Measurements from ENCODE around the gene SEMA4D. TPM values are rescaled to one million over a fixed set of nuclear protein-coding genes. Genes with fewer than 3 reads are reported as not detected.

SEMA4D gene
- total RNA-seq, 1 donor = 53.9 TPM

DNA sequence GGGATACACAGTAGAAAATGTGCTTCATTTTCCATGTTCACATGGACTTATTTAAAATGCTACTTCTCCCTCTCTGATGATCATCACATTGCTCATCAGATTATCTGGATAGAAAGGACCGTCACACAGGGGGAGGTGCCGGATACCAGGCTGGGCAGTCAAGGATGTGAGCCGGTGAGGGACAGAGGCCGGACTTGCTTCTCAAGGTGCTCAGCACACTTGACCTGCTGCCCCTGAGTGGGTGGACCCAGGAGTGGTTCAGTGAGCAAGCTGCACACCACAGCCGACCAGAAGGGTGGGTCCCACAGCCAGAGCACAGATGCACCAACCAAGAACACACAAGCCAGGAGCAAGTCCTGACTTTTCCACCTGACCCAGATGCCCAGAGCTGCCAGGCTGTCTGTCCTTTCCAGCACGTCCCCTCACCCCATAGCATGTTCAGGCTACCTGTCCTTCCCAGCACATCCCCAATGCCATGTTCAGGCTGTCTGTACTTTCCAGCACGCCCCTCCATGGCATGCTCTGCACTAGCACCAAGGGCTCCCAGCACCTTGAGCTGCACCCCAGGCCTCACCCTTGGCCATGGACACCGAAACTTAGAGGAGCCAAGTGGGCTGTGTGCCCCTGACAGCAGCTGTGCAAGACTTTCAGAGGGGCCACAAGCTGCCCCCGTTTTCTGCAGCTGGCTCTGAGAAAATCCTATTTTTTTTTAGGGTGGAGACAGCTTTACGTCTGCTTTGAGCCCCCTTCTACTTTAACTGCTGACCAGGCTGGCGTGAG, 101.8 kb downstream of the SEMA4D start:
- DNase-seq (ENCODE audit: low read depth in 2 of 3, low spot score in 2 of 3) = no peak

DNA sequence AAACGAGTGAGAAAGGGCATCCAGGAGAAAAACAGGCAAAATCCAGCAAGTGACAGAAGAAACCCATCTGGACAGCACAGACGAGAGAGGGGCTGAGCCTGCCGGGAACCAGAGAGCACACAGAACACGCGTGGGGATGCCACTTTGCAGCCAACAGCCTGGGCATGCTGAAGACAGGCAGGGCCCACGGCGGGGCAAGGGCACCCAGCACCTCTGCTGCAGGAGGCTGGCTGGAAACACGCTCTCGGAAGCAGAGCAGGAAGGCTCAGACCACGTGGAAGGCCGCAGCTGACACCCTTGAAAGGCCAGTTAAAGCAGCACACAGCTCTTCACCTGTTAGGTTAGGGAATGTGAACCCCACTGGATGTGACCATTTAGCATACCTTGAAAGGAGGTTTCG, 103.5 kb downstream of the SEMA4D start:
- no peak for DNase-seq (ENCODE audit: low read depth in 2 of 3, low spot score in 2 of 3)

DNA sequence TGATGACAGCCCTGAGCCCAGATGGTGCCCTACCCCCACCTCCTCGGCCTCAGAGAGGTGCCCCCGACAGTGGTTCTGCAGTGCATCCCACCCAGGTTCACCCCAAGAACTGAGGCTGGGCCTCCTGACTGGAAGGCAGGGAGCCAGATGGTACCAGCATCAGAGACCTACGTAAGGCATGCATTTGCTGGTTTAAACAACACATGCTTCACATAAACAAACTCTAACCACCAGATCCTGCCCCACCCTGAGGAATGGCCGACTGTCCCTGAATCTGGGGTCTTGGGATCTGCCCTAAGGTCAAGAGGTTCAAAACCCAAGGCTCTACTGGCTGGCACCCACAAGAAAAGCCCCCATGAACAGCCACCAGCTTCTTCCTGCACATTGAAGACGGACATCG, 106.3 kb downstream of the SEMA4D start:
- no peak for DNase-seq (ENCODE audit: low read depth in 2 of 3, low spot score in 2 of 3)

DNA sequence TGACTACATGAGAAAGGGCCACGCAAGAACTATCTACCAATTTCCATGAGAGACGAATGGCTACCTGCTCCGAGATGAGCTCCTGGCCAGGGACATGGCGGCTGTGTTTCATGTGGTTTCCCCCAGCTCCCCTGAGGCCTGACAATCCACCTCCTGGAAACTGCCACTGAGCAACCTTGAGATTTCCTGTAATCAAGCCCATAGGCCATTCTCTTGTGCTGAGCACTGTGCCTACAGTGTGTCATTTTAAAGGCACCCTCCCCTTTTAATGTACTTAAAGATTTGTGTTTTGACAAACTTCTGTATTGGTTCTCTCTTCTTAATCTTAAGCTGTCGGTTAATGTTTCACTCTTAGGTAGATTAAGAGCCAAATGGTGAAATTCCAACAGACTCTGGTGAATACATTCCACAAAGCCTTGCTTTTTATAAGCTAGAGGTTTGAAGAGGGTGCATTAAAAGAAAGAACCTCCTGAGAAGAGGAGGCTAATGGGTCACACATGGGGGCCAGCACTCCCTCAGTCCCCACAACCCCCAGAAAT, 107.3 kb downstream of the SEMA4D start:
- no peak for DNase-seq (ENCODE audit: low read depth in 2 of 3, low spot score in 2 of 3)

GRCh38 chr9:89390068-89390555, 107.8 kb downstream of the SEMA4D start:
- DNase-seq (ENCODE audit: low read depth in 2 of 3, low spot score in 2 of 3) = no peak

GRCh38 chr9:89388868-89389177, 109.1 kb downstream of the SEMA4D start:
- DNase-seq (ENCODE audit: low read depth in 2 of 3, low spot score in 2 of 3) = no peak

- DNase-seq (ENCODE audit: low read depth in 2 of 3, low spot score in 2 of 3) = peak in 1 of 3 donors; percentile 42
These were observed 109.6 kb downstream of the SEMA4D start for GRCh38 chr9:89388084-89388867.

- DNase-seq (ENCODE audit: low read depth in 2 of 3, low spot score in 2 of 3) = no peak
These were observed 110.6 kb downstream of the SEMA4D start for GRCh38 chr9:89387197-89387849.

DNA sequence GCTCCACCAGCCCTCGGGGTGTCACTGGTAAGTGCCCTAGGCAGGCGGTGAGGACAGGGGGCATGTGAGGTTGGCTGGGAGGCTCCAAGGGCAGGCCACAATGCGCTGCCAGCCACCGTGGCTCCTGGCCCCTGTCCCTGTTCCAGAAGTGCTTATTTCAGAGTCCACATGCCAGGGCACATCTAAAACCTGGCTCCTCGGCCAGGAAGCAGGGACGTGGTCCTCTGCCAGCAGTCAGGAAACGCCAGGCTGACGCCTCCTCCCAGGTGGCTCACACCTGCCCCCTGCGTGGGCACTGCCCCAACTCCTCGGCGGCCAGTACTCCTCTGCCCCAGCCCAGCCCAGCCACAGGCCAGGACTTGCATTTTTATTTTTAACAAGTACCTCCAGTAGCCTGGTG, 111.1 kb downstream of the SEMA4D start:
- DNase-seq (ENCODE audit: low read depth in 2 of 3, low spot score in 2 of 3) = no peak

GRCh38 chr9:89386206-89386605, 111.7 kb downstream of the SEMA4D start:
- no peak for DNase-seq (ENCODE audit: low read depth in 2 of 3, low spot score in 2 of 3)

- no peak for DNase-seq (ENCODE audit: low read depth in 2 of 3, low spot score in 2 of 3)
These were observed 113.1 kb downstream of the SEMA4D start for GRCh38 chr9:89384783-89385182.

- no peak for DNase-seq (ENCODE audit: low read depth in 2 of 3, low spot score in 2 of 3)
These were observed 114.1 kb downstream of the SEMA4D start for GRCh38 chr9:89383721-89384300.

DNA sequence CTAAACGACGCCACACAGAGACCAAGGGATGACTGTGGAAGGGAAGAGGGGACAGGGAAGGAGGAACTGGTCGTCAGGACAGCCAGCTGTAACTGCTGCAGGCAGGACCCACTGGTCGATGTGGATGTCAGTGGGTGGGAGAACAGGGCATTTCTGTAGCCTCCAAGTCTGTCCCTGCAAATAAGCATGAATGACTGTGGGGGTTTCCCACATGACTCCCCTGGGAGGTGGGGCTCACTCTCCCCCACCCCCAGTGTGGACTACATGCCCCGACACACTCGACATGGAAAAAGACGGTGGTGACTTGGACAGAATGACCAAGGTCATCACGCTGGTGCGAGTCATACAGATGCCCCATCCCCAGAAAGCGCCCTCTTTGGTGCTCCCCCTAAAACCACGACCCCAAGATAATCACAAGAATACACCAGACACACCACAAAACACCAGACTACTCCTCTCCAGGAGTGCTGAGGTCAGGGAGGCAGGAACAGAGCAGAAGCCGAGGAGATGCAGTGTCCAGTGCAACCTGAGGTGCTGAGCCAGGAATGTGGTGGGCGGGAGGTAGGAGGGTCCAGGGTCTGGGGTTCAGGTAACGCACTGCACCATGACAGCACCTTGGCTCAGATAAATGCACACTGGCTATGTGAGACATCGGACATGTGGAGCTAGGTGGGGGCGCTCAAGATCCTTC, 114.7 kb downstream of the SEMA4D start:
- no peak for DNase-seq (ENCODE audit: low read depth in 2 of 3, low spot score in 2 of 3)

DNA sequence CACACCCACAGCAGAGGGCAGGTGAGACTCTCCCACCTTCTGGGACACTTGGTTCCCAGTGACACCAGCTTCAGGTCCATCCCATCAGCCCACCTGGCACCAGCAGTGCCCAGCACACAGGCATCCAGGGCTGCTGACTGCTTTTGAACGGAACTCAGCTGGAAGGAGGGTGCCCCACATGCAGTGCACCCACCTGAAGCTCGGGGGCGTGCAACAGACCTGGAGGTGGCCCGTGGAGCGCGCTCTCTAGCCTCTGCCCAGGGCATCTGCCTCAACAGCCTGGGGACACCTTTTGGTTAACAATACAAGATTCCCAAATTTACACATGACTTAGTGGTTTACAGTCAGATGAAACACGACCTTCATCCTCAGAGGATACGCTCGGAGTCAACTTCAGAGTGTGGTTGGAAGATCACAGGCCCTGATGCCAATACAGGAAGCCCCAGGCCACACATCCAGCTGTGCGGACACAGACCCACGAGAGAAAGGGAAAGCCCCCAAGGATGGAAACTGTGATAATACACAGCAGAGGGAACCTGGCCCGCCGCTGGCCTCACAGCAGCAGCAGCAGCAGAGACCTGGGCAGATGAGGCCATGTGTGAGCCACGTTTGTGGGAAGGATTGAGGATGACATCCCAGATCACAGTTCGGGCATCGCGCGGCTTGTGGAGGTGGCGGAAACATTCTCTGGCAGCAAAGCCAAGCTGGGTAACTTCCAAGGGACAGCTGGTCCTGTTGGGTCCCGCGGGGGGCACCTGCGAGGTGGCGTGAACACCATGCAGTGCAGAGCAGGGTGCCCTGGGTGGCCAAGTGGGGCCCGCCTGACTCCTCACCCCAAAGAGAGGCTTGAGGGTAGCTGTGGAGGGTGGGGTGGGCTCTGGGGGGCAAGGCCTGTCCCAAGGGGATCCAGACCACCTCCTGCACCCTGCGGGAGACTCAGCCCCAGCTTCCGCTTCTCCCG, 115.6 kb downstream of the SEMA4D start:
- no peak for DNase-seq (ENCODE audit: low read depth in 2 of 3, low spot score in 2 of 3)

DNA sequence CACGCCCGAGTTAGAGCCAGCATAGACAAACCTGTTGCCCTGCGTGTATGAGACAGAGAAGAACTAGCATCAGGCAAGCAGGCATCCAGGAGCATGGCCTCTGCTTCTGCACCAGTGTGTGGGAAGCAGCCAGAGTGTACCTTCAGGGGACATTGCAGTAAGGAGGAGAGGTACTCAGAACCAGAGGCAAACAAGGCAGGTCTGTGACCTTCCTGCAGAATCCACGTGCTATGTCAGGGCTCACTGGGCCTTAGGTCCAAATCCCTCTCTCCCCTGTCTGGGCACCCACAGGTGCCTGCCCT, 116.7 kb downstream of the SEMA4D start:
- no peak for DNase-seq (ENCODE audit: low read depth in 2 of 3, low spot score in 2 of 3)

DNA sequence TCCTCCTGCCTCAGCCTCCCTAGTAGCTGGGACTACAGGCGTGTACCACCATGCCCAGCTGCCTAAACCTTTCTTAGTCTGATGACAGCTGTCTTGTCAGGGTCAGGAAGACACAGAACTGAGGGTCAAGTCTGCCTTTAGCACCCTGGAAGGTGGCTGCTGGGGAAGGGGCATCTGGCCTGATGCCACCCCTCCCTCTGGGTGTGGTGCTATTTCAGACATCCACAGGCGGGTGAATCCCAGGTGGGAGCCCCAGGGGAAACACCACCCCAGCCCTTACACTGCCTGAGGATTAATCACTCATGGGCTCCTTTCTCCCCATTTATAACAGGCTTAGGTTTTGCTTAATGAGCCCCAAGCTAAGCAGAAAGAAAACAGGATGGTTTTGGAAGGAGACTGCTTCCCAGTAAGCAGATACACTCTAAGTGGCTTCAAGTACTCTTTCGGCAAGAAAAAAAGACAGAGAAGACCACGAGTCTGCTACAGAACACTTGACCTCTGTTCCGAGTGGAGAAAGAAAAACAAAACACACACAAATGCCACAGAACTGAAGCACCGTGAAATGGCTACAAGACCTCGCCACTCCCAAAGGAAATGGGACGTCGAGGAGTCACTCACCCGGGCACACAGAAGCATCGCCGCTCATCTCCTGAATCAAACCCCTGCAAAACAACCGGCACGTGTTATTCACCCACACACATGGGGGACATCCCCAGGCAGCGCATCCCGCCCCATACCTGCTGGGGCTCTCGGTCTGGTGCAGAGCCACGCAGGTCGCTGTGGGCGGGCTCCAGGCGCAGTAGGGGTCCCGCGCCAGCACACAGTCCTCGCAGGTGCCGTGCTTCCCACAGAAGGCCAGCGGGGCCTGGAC, 117.2 kb downstream of the SEMA4D start:
- no peak for DNase-seq (ENCODE audit: low read depth in 2 of 3, low spot score in 2 of 3)

DNA sequence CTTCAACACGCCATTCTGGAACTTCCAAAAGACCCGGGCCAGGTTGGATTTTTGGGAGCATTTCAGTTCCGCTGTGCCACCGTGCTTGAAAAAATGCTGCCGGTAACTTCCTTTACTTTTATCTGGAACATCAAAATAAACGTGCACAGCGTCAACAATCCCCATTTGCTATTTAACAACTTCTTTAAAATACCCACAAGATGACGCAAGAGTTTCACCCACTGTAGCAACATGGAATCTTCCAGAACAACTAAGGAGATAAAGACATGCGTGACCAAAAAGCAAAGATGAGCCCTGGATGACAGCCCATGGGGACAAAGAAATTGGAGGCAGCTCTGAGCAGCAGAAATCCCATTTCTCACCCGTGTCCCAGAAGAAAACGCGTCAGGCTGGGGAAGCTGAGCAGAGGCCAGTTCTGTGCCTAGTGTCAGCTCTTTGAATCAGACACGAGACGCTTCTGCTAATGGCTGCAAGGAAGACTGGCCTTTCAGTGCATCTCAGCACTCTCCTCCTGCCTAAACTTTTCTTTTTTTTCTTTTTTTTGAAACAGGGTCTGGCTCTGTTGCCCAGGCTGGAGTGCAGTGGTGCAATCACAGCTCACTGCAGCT, 118.3 kb downstream of the SEMA4D start:
- peak in 1 of 3 donors; percentile 42 for DNase-seq (ENCODE audit: low read depth in 2 of 3, low spot score in 2 of 3)

DNA sequence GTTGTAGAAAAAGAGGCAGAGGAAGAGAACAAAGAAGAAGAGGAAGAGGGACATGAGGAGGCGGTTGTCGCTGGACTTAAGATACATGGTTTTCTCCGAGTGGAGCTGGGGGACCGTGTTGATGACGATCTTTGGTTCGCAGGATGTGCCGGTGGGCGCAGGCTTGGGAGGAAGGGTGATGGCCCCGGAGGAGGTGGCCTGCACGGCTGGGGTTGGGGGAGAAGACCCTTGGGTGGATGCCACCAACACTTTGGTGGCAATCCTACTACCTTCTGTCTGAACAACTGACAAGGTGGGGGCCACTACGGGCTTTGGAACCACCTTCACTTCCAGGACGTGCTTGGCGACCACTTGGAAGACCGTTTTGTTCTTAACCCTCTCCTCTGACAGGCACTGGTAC, 118.9 kb downstream of the SEMA4D start:
- no peak for DNase-seq (ENCODE audit: low read depth in 2 of 3, low spot score in 2 of 3)
